ENCODE data around the gene C22orf15. TPM values are rescaled to one million over a fixed set of nuclear protein-coding genes. Genes with fewer than 3 reads are reported as not detected.

The C22orf15 gene
- total RNA-seq, 1 donor from 2014 or later, result not detected

GRCh38 chr22:23806837-23807236, 44.0 kb downstream of the C22orf15 start:
- Histone ChIP-seq H3K4me1 (peaks cover 9% of the 10 kb centered on the region), H3K27me3 (ENCODE audit: low read depth) (no peaks in the 10 kb centered on the region), H3K27ac (replicated peaks) (no peak overlapping the region), H3K36me3 (peaks cover 84% of the 10 kb centered on the region), H3K9me3 (replicated peaks) (no peaks in the 10 kb centered on the region), H3K4me3 (no peak overlapping the region)
- no peak for TF ChIP-seq CTCF (IDR thresholded peaks at IDR 0.05; ENCODE audit: borderline replicate concordance)
- intact Hi-C loops (cut with micrococcal nuclease), result no loop called here
- DNase-seq, result no peak

- TF ChIP-seq CTCF (IDR thresholded peaks at IDR 0.05; ENCODE audit: borderline replicate concordance), result no peak
- peak overlapping the region; percentile 67 for H3K27ac ChIP-seq (replicated peaks)
- peaks cover 58% of the 10 kb centered on the region for H3K36me3 ChIP-seq
Measured at GRCh38 chr22:23812378-23812777, 49.6 kb downstream of the C22orf15 start.

More at GRCh38 chr22:23812378-23812777, 49.6 kb downstream of the C22orf15 start:
- no peak for DNase-seq
- Histone ChIP-seq H3K4me3 (no peak overlapping the region), H3K4me1 (peaks cover 39% of the 10 kb centered on the region), H3K9me3 (replicated peaks) (no peaks in the 10 kb centered on the region), H3K27me3 (ENCODE audit: low read depth) (no peaks in the 10 kb centered on the region)
- intact Hi-C loops (cut with micrococcal nuclease), result no loop called here

Other genes with a start within 250 kb of the C22orf15 start
- gene IGLL1, start 182.7 kb upstream of the C22orf15 start, total RNA-seq, result not detected
- not detected for gene DRICH1, start 130.7 kb upstream of the C22orf15 start, total RNA-seq
- gene RGL4, start 72.0 kb upstream of the C22orf15 start, total RNA-seq, result not detected
- 4.0 TPM for gene ZNF70, start 11.9 kb upstream of the C22orf15 start, total RNA-seq
- 0.69 TPM for gene VPREB3, start 8.6 kb upstream of the C22orf15 start, total RNA-seq
- gene CHCHD10, start 5.0 kb downstream of the C22orf15 start, total RNA-seq, result 1,446 TPM
- 16.9 TPM for gene MMP11, start 9.9 kb downstream of the C22orf15 start, total RNA-seq
- 52.0 TPM for gene SMARCB1, start 24.0 kb downstream of the C22orf15 start, total RNA-seq
- gene DERL3, start 76.0 kb downstream of the C22orf15 start, total RNA-seq, result 2.0 TPM
- 22.0 TPM for gene SLC2A11, start 94.9 kb downstream of the C22orf15 start, total RNA-seq
- 242 TPM for gene MIF, start 131.4 kb downstream of the C22orf15 start, total RNA-seq
- gene GSTT2B, start 198.2 kb downstream of the C22orf15 start, total RNA-seq, result 4.9 TPM
- gene DDTL, start 203.9 kb downstream of the C22orf15 start, total RNA-seq, result 1.5 TPM
- gene DDT, start 211.5 kb downstream of the C22orf15 start, total RNA-seq, result 157 TPM
- gene GSTT2, start 217.1 kb downstream of the C22orf15 start, total RNA-seq, result 0.66 TPM
- gene GSTT4, start 242.5 kb downstream of the C22orf15 start, total RNA-seq, result not detected
- gene CABIN1, start 248.3 kb downstream of the C22orf15 start, total RNA-seq, result 46.9 TPM

Measured in left ventricle myocardium inferior (tissue), 1 donor.